PC-9 (cell line): ENCODE results near the gene ADIPOQ. TPM values are rescaled to one million over a fixed set of nuclear protein-coding genes. Genes with fewer than 3 reads are reported as not detected.

Source experiments
- BruUV-seq: library from RNA; stranded (reverse); fragments of 400-500 nt; replicated peaks from 2 replicates; lab custom pipeline; 2021; lab: Mats Ljungman, UMichigan
- CTCF ChIA-PET: fragments of 300-600 bp; sonication (Branson Sonifier 250); formaldehyde crosslinking; loops from one replicate; lab custom pipeline; 2022; ENCODE audit warnings: antibody characterized with exemption; lab: Charles Lee
- POLR2A ChIA-PET: fragments of 300-600 bp; sonication (Branson Sonifier 250); formaldehyde crosslinking; loops from one replicate; lab custom pipeline; 2022; ENCODE audit warnings: antibody characterized with exemption; ENCODE audit not compliant: unreplicated experiment; lab: Charles Lee
- DNase-seq, 2 experiments: peaks; one replicate each; pipeline versions ENCODE4 v3.0.0 to v3.0.0-alpha.2; 2015 to 2022; ENCODE audit warnings: mixed read lengths in 1 of 2
- H2AFZ ChIP-seq: fragments of 200-600 bp; sonication (generic); 2 replicates; pipeline ENCODE4 v1.8.1; 2017; ENCODE audit warnings: antibody characterized with exemption
- H3F3A ChIP-seq: fragments of 200-600 bp; sonication (generic); 2 replicates; pipeline ENCODE4 v1.8.1; 2017; ENCODE audit warnings: antibody characterized with exemption, mild to moderate bottlenecking, low read depth; ENCODE audit not compliant: insufficient read depth
- H3K27ac ChIP-seq: fragments of 200-600 bp; sonication (generic); 2 replicates; pipeline ENCODE4 v1.6.1; 2016; ENCODE audit warnings: mixed run types
- H3K27me3 ChIP-seq: fragments of 200-600 bp; sonication (generic); 2 replicates; pipeline ENCODE4 v1.6.1; 2016; ENCODE audit warnings: low read depth, mixed run types; ENCODE audit not compliant: insufficient read depth
- H3K36me3 ChIP-seq: fragments of 200-600 bp; sonication (generic); 2 replicates; pipeline ENCODE4 v1.6.1; 2016; ENCODE audit warnings: low read depth, mixed run types
- H3K4me1 ChIP-seq: fragments of 200-600 bp; sonication (generic); replicated peaks from 2 replicates; pipeline ENCODE4 v1.6.1; 2016; ENCODE audit warnings: mixed run types; ENCODE audit not compliant: insufficient read depth
- H3K4me2 ChIP-seq: fragments of 200-600 bp; sonication (generic); 2 replicates; pipeline ENCODE4 v1.6.1; 2017; ENCODE audit warnings: mixed run types
- H3K4me3 ChIP-seq: fragments of 200-600 bp; sonication (generic); 2 replicates; pipeline ENCODE4 v1.6.1; 2016; ENCODE audit warnings: mixed run types
- H3K79me2 ChIP-seq: fragments of 200-600 bp; sonication (generic); 2 replicates; pipeline ENCODE4 v1.6.1; 2017; ENCODE audit warnings: low read depth, mixed run types
- H3K9me2 ChIP-seq: fragments of 200-600 bp; sonication (generic); 2 replicates; pipeline ENCODE4 v1.8.1; 2017; ENCODE audit warnings: mild to moderate bottlenecking; ENCODE audit not compliant: insufficient read depth
- H3K9me3 ChIP-seq: fragments of 200-600 bp; sonication (generic); 2 replicates; pipeline ENCODE4 v1.8.1; 2016; ENCODE audit warnings: low read depth; ENCODE audit not compliant: insufficient read depth
- H4K20me1 ChIP-seq: fragments of 200-600 bp; sonication (generic); 2 replicates; pipeline ENCODE4 v1.8.1; 2017; ENCODE audit not compliant: insufficient read depth
- EZH2 ChIP-seq: fragments of 200-600 bp; sonication (generic); IDR thresholded peaks from 2 replicates; pipeline ENCODE4 v1.8.0; 2017; ENCODE audit warnings: antibody characterized with exemption, low read depth
- intact Hi-C: fragments of 100-400 bp; cut with micrococcal nuclease; formaldehyde crosslinking; loops from one replicate; pipeline ENCODE4 v1.10.0; 2022; ENCODE audit not compliant: unreplicated experiment
- total RNA-seq: library from RNA; stranded (reverse); gene quantifications from 2 replicates; pipeline ENCODE4 v1.2.3, GENCODE V29; 2021
- TF ChIP-seq, protein P1 (sequence below): fragments of 200-600 bp; sonication (generic); conservative IDR thresholded peaks from 2 replicates; pipeline ENCODE4 v1.6.1; 2017; ENCODE audit warnings: mixed run types, antibody characterized with exemption, mild to moderate bottlenecking, moderate library complexity

ADIPOQ gene
- total RNA-seq, 1 experiment from 2014 or later = not detected

DNA sequence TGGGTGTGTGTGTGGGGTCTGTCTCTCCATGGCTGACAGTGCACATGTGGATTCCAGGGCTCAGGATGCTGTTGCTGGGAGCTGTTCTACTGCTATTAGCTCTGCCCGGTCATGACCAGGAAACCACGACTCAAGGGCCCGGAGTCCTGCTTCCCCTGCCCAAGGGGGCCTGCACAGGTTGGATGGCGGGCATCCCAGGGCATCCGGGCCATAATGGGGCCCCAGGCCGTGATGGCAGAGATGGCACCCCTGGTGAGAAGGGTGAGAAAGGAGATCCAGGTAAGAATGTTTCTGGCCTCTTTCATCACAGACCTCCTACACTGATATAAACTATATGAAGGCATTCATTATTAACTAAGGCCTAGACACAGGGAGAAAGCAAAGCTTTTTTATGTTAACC lies 10.5 kb downstream of the ADIPOQ start:
- Histone ChIP-seq H4K20me1 (no peaks in the 10 kb centered on the region), H3K9me3 (no peaks in the 10 kb centered on the region), H3K27ac (no peak overlapping the region), H3K4me1 (no peaks in the 10 kb centered on the region), H3K4me3 (no peak overlapping the region), H3K27me3 (no peaks in the 10 kb centered on the region), H3K79me2 (no peaks in the 10 kb centered on the region), H3K9me2 (no peaks in the 10 kb centered on the region), H3K4me2 (no peak overlapping the region), H3F3A (no peaks in the 10 kb centered on the region), H2AFZ (no peak overlapping the region), H3K36me3 (no peaks in the 10 kb centered on the region)
- intact Hi-C loops = no loop called here
- TF ChIP-seq EZH2 = no peak
- TF ChIP-seq, protein P1, sequence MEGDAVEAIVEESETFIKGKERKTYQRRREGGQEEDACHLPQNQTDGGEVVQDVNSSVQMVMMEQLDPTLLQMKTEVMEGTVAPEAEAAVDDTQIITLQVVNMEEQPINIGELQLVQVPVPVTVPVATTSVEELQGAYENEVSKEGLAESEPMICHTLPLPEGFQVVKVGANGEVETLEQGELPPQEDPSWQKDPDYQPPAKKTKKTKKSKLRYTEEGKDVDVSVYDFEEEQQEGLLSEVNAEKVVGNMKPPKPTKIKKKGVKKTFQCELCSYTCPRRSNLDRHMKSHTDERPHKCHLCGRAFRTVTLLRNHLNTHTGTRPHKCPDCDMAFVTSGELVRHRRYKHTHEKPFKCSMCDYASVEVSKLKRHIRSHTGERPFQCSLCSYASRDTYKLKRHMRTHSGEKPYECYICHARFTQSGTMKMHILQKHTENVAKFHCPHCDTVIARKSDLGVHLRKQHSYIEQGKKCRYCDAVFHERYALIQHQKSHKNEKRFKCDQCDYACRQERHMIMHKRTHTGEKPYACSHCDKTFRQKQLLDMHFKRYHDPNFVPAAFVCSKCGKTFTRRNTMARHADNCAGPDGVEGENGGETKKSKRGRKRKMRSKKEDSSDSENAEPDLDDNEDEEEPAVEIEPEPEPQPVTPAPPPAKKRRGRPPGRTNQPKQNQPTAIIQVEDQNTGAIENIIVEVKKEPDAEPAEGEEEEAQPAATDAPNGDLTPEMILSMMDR = no peak
- POLR2A ChIA-PET = no interaction called here
- CTCF ChIA-PET = no interaction called here
- BruUV-seq = no TSS peak
- DNase-seq = no peak

DNA sequence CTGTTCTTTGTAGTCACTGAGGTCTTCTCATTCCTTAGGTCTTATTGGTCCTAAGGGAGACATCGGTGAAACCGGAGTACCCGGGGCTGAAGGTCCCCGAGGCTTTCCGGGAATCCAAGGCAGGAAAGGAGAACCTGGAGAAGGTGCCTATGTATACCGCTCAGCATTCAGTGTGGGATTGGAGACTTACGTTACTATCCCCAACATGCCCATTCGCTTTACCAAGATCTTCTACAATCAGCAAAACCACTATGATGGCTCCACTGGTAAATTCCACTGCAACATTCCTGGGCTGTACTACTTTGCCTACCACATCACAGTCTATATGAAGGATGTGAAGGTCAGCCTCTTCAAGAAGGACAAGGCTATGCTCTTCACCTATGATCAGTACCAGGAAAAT lies 11.6 kb downstream of the ADIPOQ start:
- DNase-seq = no peak
- Histone ChIP-seq H3K4me1 (no peaks in the 10 kb centered on the region), H3K36me3 (no peaks in the 10 kb centered on the region), H4K20me1 (no peaks in the 10 kb centered on the region), H3F3A (no peaks in the 10 kb centered on the region), H3K27me3 (no peaks in the 10 kb centered on the region), H3K4me3 (no peak overlapping the region), H3K9me2 (no peaks in the 10 kb centered on the region), H2AFZ (no peak overlapping the region), H3K9me3 (0 out of 2 replicates have a peak, but pooled peaks cover 4% of the 10 kb centered on the region), H3K27ac (no peak overlapping the region), H3K79me2 (no peaks in the 10 kb centered on the region), H3K4me2 (no peak overlapping the region)
- ChIA-PET CTCF (no interaction called here), POLR2A (no interaction called here)
- intact Hi-C loops = no loop called here
- BruUV-seq = no TSS peak
- TF ChIP-seq, protein P1 = no peak
- no peak for TF ChIP-seq EZH2

DNA sequence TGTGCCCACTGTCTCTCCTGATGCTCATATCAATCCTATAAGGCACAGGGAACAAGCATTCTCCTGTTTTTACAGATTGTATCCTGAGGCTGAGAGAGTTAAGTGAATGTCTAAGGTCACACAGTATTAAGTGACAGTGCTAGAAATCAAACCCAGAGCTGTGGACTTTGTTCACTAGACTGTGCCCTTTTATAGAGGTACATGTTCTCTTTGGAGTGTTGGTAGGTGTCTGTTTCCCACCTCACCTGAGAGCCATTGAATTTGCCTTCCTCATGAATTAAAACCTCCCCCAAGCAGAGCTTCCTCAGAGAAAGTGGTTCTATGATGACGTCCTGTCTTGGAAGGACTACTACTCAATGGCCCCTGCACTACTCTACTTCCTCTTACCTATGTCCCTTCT lies 12.4 kb downstream of the ADIPOQ start:
- Histone ChIP-seq H3K4me3 (no peak overlapping the region), H3K79me2 (no peaks in the 10 kb centered on the region), H3K36me3 (no peaks in the 10 kb centered on the region), H3K9me2 (no peaks in the 10 kb centered on the region), H2AFZ (no peak overlapping the region), H3F3A (no peaks in the 10 kb centered on the region), H4K20me1 (no peaks in the 10 kb centered on the region), H3K4me2 (no peak overlapping the region), H3K4me1 (0 out of 2 replicates have a peak, but pooled peaks cover under 1% of the 10 kb centered on the region), H3K27ac (no peak overlapping the region), H3K27me3 (no peaks in the 10 kb centered on the region), H3K9me3 (0 out of 2 replicates have a peak, but pooled peaks cover 10% of the 10 kb centered on the region)
- intact Hi-C loops = no loop called here
- CTCF ChIA-PET = no interaction called here
- no peak for DNase-seq
- TF ChIP-seq, protein P1 = no peak
- no peak for TF ChIP-seq EZH2
- POLR2A ChIA-PET = interaction anchor here (0.6 kb wide), 1 partner anchor 65 kb away, joined by 3 read pairs; no protein-coding TSS in a partner anchor
- no TSS peak for BruUV-seq
